ENCODE data around the gene OR1A2. TPM values are rescaled to one million over a fixed set of nuclear protein-coding genes. Genes with fewer than 3 reads are reported as not detected.

The OR1A2 gene
- total and polyA plus RNA-seq, 2 of the 4 experiments (the other 2 are of a cell fraction): not detected

- H3K23ac ChIP-seq (ENCODE audit: low read depth, low read length): no peak overlapping the region
- TF ChIP-seq BHLHE40 (IDR thresholded peaks at IDR 0.05; ENCODE audit: low read depth, low read length) (no peak), POLR2A (IDR thresholded peaks at IDR 0.05; ENCODE audit: low read depth, low read length) (no peak), RAD21 (IDR thresholded peaks at IDR 0.05; ENCODE audit: low read length) (no peak), MAFK (IDR thresholded peaks at IDR 0.05; ENCODE audit: low read depth, low read length) (no peak)
- TF ChIP-seq, protein P1, sequence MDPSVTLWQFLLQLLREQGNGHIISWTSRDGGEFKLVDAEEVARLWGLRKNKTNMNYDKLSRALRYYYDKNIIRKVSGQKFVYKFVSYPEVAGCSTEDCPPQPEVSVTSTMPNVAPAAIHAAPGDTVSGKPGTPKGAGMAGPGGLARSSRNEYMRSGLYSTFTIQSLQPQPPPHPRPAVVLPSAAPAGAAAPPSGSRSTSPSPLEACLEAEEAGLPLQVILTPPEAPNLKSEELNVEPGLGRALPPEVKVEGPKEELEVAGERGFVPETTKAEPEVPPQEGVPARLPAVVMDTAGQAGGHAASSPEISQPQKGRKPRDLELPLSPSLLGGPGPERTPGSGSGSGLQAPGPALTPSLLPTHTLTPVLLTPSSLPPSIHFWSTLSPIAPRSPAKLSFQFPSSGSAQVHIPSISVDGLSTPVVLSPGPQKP (IDR thresholded peaks at IDR 0.05; ENCODE audit: borderline replicate concordance, low read depth, low read length): no peak
- H3K4me1 ChIP-seq (ENCODE audit: control insufficient read depth, insufficient read depth, low read length): no peaks in the 10 kb centered on the region
Measured at GRCh38 chr17:3157218-3157617, 40.1 kb upstream of the OR1A2 start.

More at GRCh38 chr17:3157218-3157617, 40.1 kb upstream of the OR1A2 start:
- Histone ChIP-seq H2AFZ (replicated peaks; ENCODE audit: low read length, poor library complexity) (no peak overlapping the region), H3K18ac (ENCODE audit: low read depth, low read length) (no peak overlapping the region), H3K4me2 (ENCODE audit: low read depth, low read length) (no peak overlapping the region), H2AK9ac (replicated peaks; ENCODE audit: low read depth, low read length, poor library complexity) (no peak overlapping the region), H2AK5ac (ENCODE audit: low read depth, low read length) (no peak overlapping the region), H3K4me3 (ENCODE audit: insufficient read depth, low read depth, low read length) (no peak overlapping the region), H4K8ac (ENCODE audit: low read depth in 2 of 2, low read length in 2 of 2) (no peak overlapping the region), H4K5ac (ENCODE audit: low read depth, low read length) (no peak overlapping the region), H3K14ac (replicated peaks; ENCODE audit: low read depth, low read length) (no peak overlapping the region), H3K9ac (ENCODE audit: low read depth, low read length) (no peak overlapping the region), H3K36me3 (ENCODE audit: control insufficient read depth, insufficient read depth, low read length) (no peaks in the 10 kb centered on the region), H3K9me1 (ENCODE audit: insufficient read depth, low read length) (no peaks in the 10 kb centered on the region), H3K79me1 (ENCODE audit: low read depth in 1 of 2, low read length in 2 of 2) (no peaks in the 10 kb centered on the region), H4K20me1 (ENCODE audit: insufficient read depth, low read length) (no peaks in the 10 kb centered on the region), H3K9me3 (ENCODE audit: control insufficient read depth, insufficient read depth, low read length) (peaks cover 14% of the 10 kb centered on the region), H2BK20ac (ENCODE audit: low read depth, low read length) (no peak overlapping the region), H3K27ac (ENCODE audit: insufficient read depth, low read length) (no peak overlapping the region), H2BK15ac (ENCODE audit: low read depth, low read length) (no peak overlapping the region), H3K27me3 (ENCODE audit: control insufficient read depth, insufficient read depth, low read length) (no peaks in the 10 kb centered on the region), H2BK5ac (ENCODE audit: low read depth, low read length, poor library complexity, severe bottlenecking) (no peak overlapping the region), H3K4ac (ENCODE audit: low read depth, low read length) (no peak overlapping the region), H4K91ac (ENCODE audit: insufficient read depth, low read depth, low read length) (no peak overlapping the region), H2BK120ac (ENCODE audit: low read depth, low read length) (no peak overlapping the region), H3K56ac (ENCODE audit: extremely low read depth, insufficient read depth, low read length) (no peak overlapping the region)
- POLR2A ChIA-PET (ENCODE audit: unreplicated experiment): no interaction called here
- BruUV-seq (replicated peaks): no TSS peak
- in situ Hi-C loops (cut with MboI; ENCODE audit: low sequenced_read_pairs) (no loop called here), intact Hi-C loops (cut with micrococcal nuclease) (no loop called here), dilution Hi-C loops (cut with HindIII; ENCODE audit: low sequenced_read_pairs, unreplicated experiment) (no loop called here)
- no CpG with 5 or more reads among the region's 1 CpG for WGBS, 2 experiments (ENCODE audit: extremely low coverage in 2 of 2, insufficient read length in 1 of 2)
- ATAC-seq (ENCODE audit: low read depth) (no peak), DNase-seq (no peak)
- CTCF ChIA-PET: no interaction called here

Measured in IMR-90 (cell line).